ENCODE data around the gene TRPC4. TPM values are rescaled to one million over a fixed set of nuclear protein-coding genes. Genes with fewer than 3 reads are reported as not detected.

Gene TRPC4
- polyA plus RNA-seq (ENCODE audit: insufficient read length in 10 of 10), result 1 to 10 TPM in 6 of 10 donors, under 1 TPM in 4; 0.45 to 1.7 (median 1.1) TPM
- long read RNA-seq, donor 1, result 0 reads
- long read RNA-seq, donor 2, result 0 reads
- long read RNA-seq, donor 3, result 0 reads
- long read RNA-seq, donor 4, result 0 reads
- long read RNA-seq, donor 5, result 0 reads
- long read RNA-seq, donor 6, result 0 reads
- long read RNA-seq, donor 7, result 0 reads
- long read RNA-seq, donor 8, result 0 reads
- long read RNA-seq, donor 9, result 0 reads

GRCh38 chr13:37869756-37870488 lies at the start of gene TRPC4:
Gene TRPC4, minus strand, starts transcription at chr13:37869772. Its CDS starts 86,439 bp downstream, at chr13:37783333.
- DNase-seq, result peak; percentile 27 to 57 (median 56)

GRCh38 chr13:37918751-37919150 lies 49.2 kb upstream of the TRPC4 start:
- no peak for DNase-seq

GRCh38 chr13:37918116-37918714 lies 48.6 kb upstream of the TRPC4 start:
- DNase-seq, result no peak

- DNase-seq, result no peak
Observed at GRCh38 chr13:37914781-37915391, 45.3 kb upstream of the TRPC4 start.

- no peak for DNase-seq
Observed at GRCh38 chr13:37910790-37911189, 41.2 kb upstream of the TRPC4 start.

- DNase-seq, result no peak
Observed at GRCh38 chr13:37906880-37907279, 37.3 kb upstream of the TRPC4 start.

- no peak for DNase-seq
Observed at GRCh38 chr13:37905736-37906135, 36.2 kb upstream of the TRPC4 start.

GRCh38 chr13:37899753-37900152 lies 30.2 kb upstream of the TRPC4 start:
- DNase-seq, result no peak

- no peak for DNase-seq
Observed at GRCh38 chr13:37893321-37893720, 23.7 kb upstream of the TRPC4 start.

GRCh38 chr13:37889820-37890219 lies 20.2 kb upstream of the TRPC4 start:
- no peak for DNase-seq

- no peak for DNase-seq
Observed at GRCh38 chr13:37889102-37889501, 19.5 kb upstream of the TRPC4 start.

- DNase-seq, result no peak
Observed at GRCh38 chr13:37886879-37887278, 17.3 kb upstream of the TRPC4 start.

GRCh38 chr13:37884674-37885073 lies 15.1 kb upstream of the TRPC4 start:
- DNase-seq, result no peak

- no peak for DNase-seq
Observed at GRCh38 chr13:37884026-37884425, 14.5 kb upstream of the TRPC4 start.

- DNase-seq, result no peak
Observed at GRCh38 chr13:37878921-37879320, 9.3 kb upstream of the TRPC4 start.

- peak in 1 of 3 donors; percentile 25 for DNase-seq
Observed at GRCh38 chr13:37878496-37878895, 8.9 kb upstream of the TRPC4 start.

- DNase-seq, result peak in 1 of 3 donors; percentile 24
Observed at GRCh38 chr13:37870895-37871550, 1.5 kb upstream of the TRPC4 start.

- no peak for DNase-seq
Observed at GRCh38 chr13:37870489-37870845, 895 bp upstream of the TRPC4 start.

GRCh38 chr13:37869506-37869755 lies 141 bp downstream of the TRPC4 start:
- DNase-seq, result peak in 1 of 3 donors; percentile 8

GRCh38 chr13:37868691-37869505 lies 674 bp downstream of the TRPC4 start:
- DNase-seq, result peak; percentile 3 to 40 (median 33)

- DNase-seq, result no peak
Observed at GRCh38 chr13:37863708-37864107, 5.9 kb downstream of the TRPC4 start.

- DNase-seq, result no peak
Observed at GRCh38 chr13:37835392-37835791, 34.2 kb downstream of the TRPC4 start.
